GM23338 (cell line): ENCODE results near the gene NKAIN2. TPM values are rescaled to one million over a fixed set of nuclear protein-coding genes. Genes with fewer than 3 reads are reported as not detected.

Experiments
- ATAC-seq: fragments of 200-7000 bp; cut with Tn5 transposase; 3 replicates; pipeline ENCODE4 v1.9.1; 2020
- DNase-seq: peaks from one replicate; pipeline ENCODE4 v3.0.0-alpha.2; 2015; ENCODE audit warnings: low spot score
- H2AFZ ChIP-seq: fragments of 200-600 bp; sonication (generic); 2 replicates; pipeline ENCODE4 v1.8.0; 2016; ENCODE audit warnings: antibody characterized with exemption, mild to moderate bottlenecking, moderate library complexity
- H3F3A ChIP-seq: fragments of 200-600 bp; sonication (generic); replicated peaks from 2 replicates; pipeline ENCODE4 v1.8.0; 2017; ENCODE audit warnings: antibody characterized with exemption, mixed run types, low read depth
- H3K27ac ChIP-seq: fragments of 200-600 bp; sonication (generic); 2 replicates; pipeline ENCODE4 v1.6.1; 2016; ENCODE audit warnings: low read depth
- H3K27me3 ChIP-seq: fragments of 200-600 bp; sonication (generic); 2 replicates; pipeline ENCODE4 v1.8.0; 2016; ENCODE audit warnings: mild to moderate bottlenecking, mixed run types, moderate library complexity; ENCODE audit not compliant: insufficient read depth
- H3K36me3 ChIP-seq: fragments of 200-600 bp; sonication (generic); 2 replicates; pipeline ENCODE4 v1.8.0; 2016; ENCODE audit warnings: mild to moderate bottlenecking; ENCODE audit not compliant: insufficient read depth
- H3K4me1 ChIP-seq: fragments of 200-600 bp; sonication (generic); 2 replicates; pipeline ENCODE4 v1.8.0; 2016; ENCODE audit warnings: mild to moderate bottlenecking, moderate library complexity; ENCODE audit not compliant: insufficient read depth
- H3K4me2 ChIP-seq: fragments of 200-600 bp; sonication (generic); 2 replicates; pipeline ENCODE4 v1.7.1; 2017; ENCODE audit warnings: mixed run types
- H3K4me3 ChIP-seq: fragments of 200-600 bp; sonication (generic); 2 replicates; pipeline ENCODE4 v1.6.1; 2016; ENCODE audit warnings: mixed run types
- H3K79me2 ChIP-seq: fragments of 200-600 bp; sonication (generic); replicated peaks from 2 replicates; pipeline ENCODE4 v1.8.0; 2017; ENCODE audit warnings: mild to moderate bottlenecking; ENCODE audit not compliant: insufficient read depth
- H3K9me2 ChIP-seq: fragments of 200-600 bp; sonication (generic); 2 replicates; pipeline ENCODE4 v1.8.0; 2017; ENCODE audit not compliant: insufficient read depth
- H4K20me1 ChIP-seq: fragments of 200-600 bp; sonication (generic); replicated peaks from 2 replicates; pipeline ENCODE4 v1.8.0; 2017; ENCODE audit warnings: mild to moderate bottlenecking; ENCODE audit not compliant: insufficient read depth
- H3K27ac Mint-ChIP-seq: 2 replicates; pipeline ENCODE4 v1.8.0; 2020; ENCODE audit warnings: inconsistent platforms, mild to moderate bottlenecking, moderate library complexity, mixed read lengths
- H3K27me3 Mint-ChIP-seq: 3 replicates; pipeline ENCODE4 v1.8.0; 2022; ENCODE audit warnings: low read depth, mild to moderate bottlenecking, moderate library complexity, mixed read lengths, inconsistent platforms; ENCODE audit not compliant: insufficient read depth, poor library complexity
- H3K36me3 Mint-ChIP-seq: 3 replicates; pipeline ENCODE4 v1.8.0; 2021; ENCODE audit warnings: low read depth, mild to moderate bottlenecking, inconsistent platforms, moderate library complexity, mixed read lengths
- H3K4me1 Mint-ChIP-seq: 3 replicates; pipeline ENCODE4 v1.8.0; 2020; ENCODE audit warnings: mild to moderate bottlenecking, inconsistent platforms, mixed read lengths
- H3K4me3 Mint-ChIP-seq: 3 replicates; pipeline ENCODE4 v1.8.0; 2021; ENCODE audit warnings: moderate library complexity, mild to moderate bottlenecking, inconsistent platforms, mixed read lengths
- H3K9me3 Mint-ChIP-seq: 3 replicates; pipeline ENCODE4 v1.8.0; 2020; ENCODE audit warnings: moderate library complexity, mild to moderate bottlenecking, inconsistent platforms, mixed read lengths
- CREB1 ChIP-seq: fragments of 250-450 bp; sonication (Bioruptor Pico); IDR thresholded peaks from 2 replicates; pipeline ENCODE4 v1.5.0; 2020; ENCODE audit warnings: low read depth, mild to moderate bottlenecking, moderate library complexity
- EZH2 ChIP-seq: fragments of 200-600 bp; sonication (generic); IDR thresholded peaks from one replicate; pipeline ENCODE4 v1.8.0; 2017; ENCODE audit warnings: antibody characterized with exemption, mild to moderate bottlenecking, low read depth; ENCODE audit not compliant: unreplicated experiment
- EZH2phosphoT487 ChIP-seq: fragments of 200-600 bp; sonication (generic); IDR thresholded peaks from one replicate; pipeline ENCODE4 v1.8.1; 2018; ENCODE audit warnings: antibody characterized with exemption; ENCODE audit not compliant: unreplicated experiment
- JUNB ChIP-seq: IDR thresholded peaks from one replicate; pipeline ENCODE4 v1.6.1; 2016; ENCODE audit warnings: antibody characterized with exemption; ENCODE audit not compliant: unreplicated experiment
- NANOG ChIP-seq: IDR thresholded peaks from 2 replicates; pipeline ENCODE4 v1.6.1; 2016; ENCODE audit warnings: antibody characterized with exemption, borderline replicate concordance
- POLR2AphosphoS5 ChIP-seq: IDR thresholded peaks from 2 replicates; pipeline ENCODE4 v1.6.1; 2016; ENCODE audit warnings: antibody characterized with exemption, low read depth
- STAT1 ChIP-seq: IDR thresholded peaks from one replicate; pipeline ENCODE4 v1.6.1; 2016; ENCODE audit warnings: antibody characterized with exemption; ENCODE audit not compliant: unreplicated experiment
- ZNF114 ChIP-seq: fragments of 250-450 bp; sonication (Bioruptor Pico); IDR thresholded peaks from 2 replicates; pipeline ENCODE4 v1.5.0; 2020; ENCODE audit warnings: mild to moderate bottlenecking, moderate library complexity
- ZNF331 ChIP-seq: fragments of 250-450 bp; sonication (Bioruptor Pico); IDR thresholded peaks from 2 replicates; pipeline ENCODE4 v1.5.0; 2020; ENCODE audit warnings: low read depth, mild to moderate bottlenecking, moderate library complexity
- polyA plus RNA-seq: library from polyadenylated mRNA; unstranded; fragments of >200 nt; fragmentation: Nextera tagmentation; extraction: Ambion mirVana; gene quantifications from 2 replicates; pipeline ENCODE4 v1.2.1, GENCODE V29; 2016
- total RNA-seq: library from RNA; depleted of rRNA; stranded (reverse); fragments of >200 nt; shearing (Covaris generic); gene quantifications from 2 replicates; pipeline ENCODE4 v1.2.3, GENCODE V29; 2014
- TF ChIP-seq, protein P1 (sequence below): fragments of 250-450 bp; sonication (Bioruptor Pico); IDR thresholded peaks from 2 replicates; pipeline ENCODE4 v1.5.0; 2020; ENCODE audit warnings: mild to moderate bottlenecking, moderate library complexity
- TF ChIP-seq, protein P2 (sequence below): IDR thresholded peaks from one replicate; pipeline ENCODE4 v1.6.1; 2018; ENCODE audit warnings: antibody characterized with exemption; ENCODE audit not compliant: unreplicated experiment
- TF ChIP-seq, protein P3 (sequence below), 2 experiments: fragments of 200-600 bp in 1 of 2; sonication (generic) in 1 of 2; conservative IDR thresholded peaks; 2 replicates each; pipeline versions ENCODE4 v1.5.1 to v1.6.1; 2016 to 2017; ENCODE audit warnings: antibody characterized with exemption in 2 of 2, low read depth in 2 of 2, mild to moderate bottlenecking in 2 of 2, moderate library complexity in 1 of 2
- TF ChIP-seq, protein P4 (sequence below): IDR thresholded peaks from 2 replicates; pipeline ENCODE4 v1.6.1; 2016; ENCODE audit warnings: antibody characterized with exemption

NKAIN2 gene
- total and polyA plus RNA-seq, 2 experiments from 2014 or later = 0.39 to 1.1 TPM

DNA sequence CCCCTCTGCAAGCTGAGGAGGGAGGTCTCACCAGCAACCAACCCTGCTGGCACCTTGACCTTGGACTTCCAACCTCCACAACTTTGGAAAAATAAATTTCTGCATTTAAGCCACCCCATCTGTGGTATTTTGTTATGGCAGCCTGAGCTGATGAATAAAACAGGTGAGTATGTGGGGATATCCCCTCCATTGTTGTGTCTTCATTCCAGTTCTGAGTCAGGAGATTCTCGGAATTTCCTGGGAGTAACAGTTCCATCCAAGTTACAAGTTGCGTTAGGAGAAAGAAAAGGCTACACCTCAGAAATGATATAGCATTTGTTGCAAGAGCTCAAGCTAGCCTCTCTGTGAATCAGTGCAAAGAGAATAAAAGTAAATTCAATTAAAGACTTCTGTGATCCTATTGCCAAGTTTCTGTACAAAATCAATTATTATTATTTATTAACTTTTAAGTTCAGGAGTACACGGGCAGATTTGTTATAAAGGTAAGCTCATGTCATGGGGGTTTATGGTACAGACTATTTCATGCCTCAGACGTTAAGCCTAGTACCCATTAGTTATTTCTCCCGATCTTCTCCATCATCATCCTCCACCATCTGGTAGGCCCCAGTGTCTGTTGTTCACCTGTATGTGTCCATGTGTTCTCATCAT is 153.0 kb downstream of the NKAIN2 start:
- H3K27me3 Mint-ChIP-seq = peaks cover 2% of the 10 kb centered on the region
- Histone ChIP-seq H2AFZ (no peak overlapping the region), H3K36me3 (no peaks in the 10 kb centered on the region), H3K4me1 (no peaks in the 10 kb centered on the region), H3K79me2 (no peaks in the 10 kb centered on the region), H3K4me2 (no peak overlapping the region), H3K27me3 (no peaks in the 10 kb centered on the region), H3K4me3 (no peak overlapping the region), H3F3A (no peaks in the 10 kb centered on the region), H3K9me2 (no peaks in the 10 kb centered on the region), H3K27ac (no peak overlapping the region), H4K20me1 (no peaks in the 10 kb centered on the region)
- DNase-seq = no peak
- TF ChIP-seq EZH2phosphoT487 (no peak), ZNF114 (no peak), ZNF331 (CRISPR knock-in tag) (no peak), STAT1 (no peak), NANOG (no peak), CREB1 (CRISPR knock-in tag) (no peak), JUNB (no peak), POLR2AphosphoS5 (no peak), EZH2 (no peak)
- TF ChIP-seq, protein P1, sequence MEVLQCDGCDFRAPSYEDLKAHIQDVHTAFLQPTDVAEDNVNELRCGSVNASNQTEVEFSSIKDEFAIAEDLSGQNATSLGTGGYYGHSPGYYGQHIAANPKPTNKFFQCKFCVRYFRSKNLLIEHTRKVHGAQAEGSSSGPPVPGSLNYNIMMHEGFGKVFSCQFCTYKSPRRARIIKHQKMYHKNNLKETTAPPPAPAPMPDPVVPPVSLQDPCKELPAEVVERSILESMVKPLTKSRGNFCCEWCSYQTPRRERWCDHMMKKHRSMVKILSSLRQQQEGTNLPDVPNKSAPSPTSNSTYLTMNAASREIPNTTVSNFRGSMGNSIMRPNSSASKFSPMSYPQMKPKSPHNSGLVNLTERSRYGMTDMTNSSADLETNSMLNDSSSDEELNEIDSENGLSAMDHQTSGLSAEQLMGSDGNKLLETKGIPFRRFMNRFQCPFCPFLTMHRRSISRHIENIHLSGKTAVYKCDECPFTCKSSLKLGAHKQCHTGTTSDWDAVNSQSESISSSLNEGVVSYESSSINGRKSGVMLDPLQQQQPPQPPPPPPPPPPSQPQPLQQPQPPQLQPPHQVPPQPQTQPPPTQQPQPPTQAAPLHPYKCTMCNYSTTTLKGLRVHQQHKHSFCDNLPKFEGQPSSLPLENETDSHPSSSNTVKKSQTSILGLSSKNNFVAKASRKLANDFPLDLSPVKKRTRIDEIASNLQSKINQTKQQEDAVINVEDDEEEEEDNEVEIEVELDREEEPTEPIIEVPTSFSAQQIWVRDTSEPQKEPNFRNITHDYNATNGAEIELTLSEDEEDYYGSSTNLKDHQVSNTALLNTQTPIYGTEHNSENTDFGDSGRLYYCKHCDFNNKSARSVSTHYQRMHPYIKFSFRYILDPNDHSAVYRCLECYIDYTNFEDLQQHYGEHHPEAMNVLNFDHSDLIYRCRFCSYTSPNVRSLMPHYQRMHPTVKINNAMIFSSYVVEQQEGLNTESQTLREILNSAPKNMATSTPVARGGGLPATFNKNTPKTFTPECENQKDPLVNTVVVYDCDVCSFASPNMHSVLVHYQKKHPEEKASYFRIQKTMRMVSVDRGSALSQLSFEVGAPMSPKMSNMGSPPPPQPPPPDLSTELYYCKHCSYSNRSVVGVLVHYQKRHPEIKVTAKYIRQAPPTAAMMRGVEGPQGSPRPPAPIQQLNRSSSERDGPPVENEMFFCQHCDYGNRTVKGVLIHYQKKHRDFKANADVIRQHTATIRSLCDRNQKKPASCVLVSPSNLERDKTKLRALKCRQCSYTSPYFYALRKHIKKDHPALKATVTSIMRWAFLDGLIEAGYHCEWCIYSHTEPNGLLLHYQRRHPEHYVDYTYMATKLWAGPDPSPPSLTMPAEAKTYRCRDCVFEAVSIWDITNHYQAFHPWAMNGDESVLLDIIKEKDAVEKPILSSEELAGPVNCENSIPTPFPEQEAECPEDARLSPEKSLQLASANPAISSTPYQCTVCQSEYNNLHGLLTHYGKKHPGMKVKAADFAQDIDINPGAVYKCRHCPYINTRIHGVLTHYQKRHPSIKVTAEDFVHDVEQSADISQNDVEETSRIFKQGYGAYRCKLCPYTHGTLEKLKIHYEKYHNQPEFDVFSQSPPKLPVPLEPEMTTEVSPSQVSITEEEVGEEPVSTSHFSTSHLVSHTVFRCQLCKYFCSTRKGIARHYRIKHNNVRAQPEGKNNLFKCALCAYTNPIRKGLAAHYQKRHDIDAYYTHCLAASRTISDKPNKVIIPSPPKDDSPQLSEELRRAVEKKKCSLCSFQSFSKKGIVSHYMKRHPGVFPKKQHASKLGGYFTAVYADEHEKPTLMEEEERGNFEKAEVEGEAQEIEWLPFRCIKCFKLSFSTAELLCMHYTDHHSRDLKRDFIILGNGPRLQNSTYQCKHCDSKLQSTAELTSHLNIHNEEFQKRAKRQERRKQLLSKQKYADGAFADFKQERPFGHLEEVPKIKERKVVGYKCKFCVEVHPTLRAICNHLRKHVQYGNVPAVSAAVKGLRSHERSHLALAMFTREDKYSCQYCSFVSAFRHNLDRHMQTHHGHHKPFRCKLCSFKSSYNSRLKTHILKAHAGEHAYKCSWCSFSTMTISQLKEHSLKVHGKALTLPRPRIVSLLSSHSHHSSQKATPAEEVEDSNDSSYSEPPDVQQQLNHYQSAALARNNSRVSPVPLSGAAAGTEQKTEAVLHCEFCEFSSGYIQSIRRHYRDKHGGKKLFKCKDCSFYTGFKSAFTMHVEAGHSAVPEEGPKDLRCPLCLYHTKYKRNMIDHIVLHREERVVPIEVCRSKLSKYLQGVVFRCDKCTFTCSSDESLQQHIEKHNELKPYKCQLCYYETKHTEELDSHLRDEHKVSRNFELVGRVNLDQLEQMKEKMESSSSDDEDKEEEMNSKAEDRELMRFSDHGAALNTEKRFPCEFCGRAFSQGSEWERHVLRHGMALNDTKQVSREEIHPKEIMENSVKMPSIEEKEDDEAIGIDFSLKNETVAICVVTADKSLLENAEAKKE = no peak
- TF ChIP-seq, protein P2, sequence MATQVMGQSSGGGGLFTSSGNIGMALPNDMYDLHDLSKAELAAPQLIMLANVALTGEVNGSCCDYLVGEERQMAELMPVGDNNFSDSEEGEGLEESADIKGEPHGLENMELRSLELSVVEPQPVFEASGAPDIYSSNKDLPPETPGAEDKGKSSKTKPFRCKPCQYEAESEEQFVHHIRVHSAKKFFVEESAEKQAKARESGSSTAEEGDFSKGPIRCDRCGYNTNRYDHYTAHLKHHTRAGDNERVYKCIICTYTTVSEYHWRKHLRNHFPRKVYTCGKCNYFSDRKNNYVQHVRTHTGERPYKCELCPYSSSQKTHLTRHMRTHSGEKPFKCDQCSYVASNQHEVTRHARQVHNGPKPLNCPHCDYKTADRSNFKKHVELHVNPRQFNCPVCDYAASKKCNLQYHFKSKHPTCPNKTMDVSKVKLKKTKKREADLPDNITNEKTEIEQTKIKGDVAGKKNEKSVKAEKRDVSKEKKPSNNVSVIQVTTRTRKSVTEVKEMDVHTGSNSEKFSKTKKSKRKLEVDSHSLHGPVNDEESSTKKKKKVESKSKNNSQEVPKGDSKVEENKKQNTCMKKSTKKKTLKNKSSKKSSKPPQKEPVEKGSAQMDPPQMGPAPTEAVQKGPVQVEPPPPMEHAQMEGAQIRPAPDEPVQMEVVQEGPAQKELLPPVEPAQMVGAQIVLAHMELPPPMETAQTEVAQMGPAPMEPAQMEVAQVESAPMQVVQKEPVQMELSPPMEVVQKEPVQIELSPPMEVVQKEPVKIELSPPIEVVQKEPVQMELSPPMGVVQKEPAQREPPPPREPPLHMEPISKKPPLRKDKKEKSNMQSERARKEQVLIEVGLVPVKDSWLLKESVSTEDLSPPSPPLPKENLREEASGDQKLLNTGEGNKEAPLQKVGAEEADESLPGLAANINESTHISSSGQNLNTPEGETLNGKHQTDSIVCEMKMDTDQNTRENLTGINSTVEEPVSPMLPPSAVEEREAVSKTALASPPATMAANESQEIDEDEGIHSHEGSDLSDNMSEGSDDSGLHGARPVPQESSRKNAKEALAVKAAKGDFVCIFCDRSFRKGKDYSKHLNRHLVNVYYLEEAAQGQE = no peak
- TF ChIP-seq, protein P3, sequence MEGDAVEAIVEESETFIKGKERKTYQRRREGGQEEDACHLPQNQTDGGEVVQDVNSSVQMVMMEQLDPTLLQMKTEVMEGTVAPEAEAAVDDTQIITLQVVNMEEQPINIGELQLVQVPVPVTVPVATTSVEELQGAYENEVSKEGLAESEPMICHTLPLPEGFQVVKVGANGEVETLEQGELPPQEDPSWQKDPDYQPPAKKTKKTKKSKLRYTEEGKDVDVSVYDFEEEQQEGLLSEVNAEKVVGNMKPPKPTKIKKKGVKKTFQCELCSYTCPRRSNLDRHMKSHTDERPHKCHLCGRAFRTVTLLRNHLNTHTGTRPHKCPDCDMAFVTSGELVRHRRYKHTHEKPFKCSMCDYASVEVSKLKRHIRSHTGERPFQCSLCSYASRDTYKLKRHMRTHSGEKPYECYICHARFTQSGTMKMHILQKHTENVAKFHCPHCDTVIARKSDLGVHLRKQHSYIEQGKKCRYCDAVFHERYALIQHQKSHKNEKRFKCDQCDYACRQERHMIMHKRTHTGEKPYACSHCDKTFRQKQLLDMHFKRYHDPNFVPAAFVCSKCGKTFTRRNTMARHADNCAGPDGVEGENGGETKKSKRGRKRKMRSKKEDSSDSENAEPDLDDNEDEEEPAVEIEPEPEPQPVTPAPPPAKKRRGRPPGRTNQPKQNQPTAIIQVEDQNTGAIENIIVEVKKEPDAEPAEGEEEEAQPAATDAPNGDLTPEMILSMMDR (conservative IDR thresholded peaks at IDR 0.05; ENCODE audit: low read depth in 2 of 2) = no peak
- TF ChIP-seq, protein P4, sequence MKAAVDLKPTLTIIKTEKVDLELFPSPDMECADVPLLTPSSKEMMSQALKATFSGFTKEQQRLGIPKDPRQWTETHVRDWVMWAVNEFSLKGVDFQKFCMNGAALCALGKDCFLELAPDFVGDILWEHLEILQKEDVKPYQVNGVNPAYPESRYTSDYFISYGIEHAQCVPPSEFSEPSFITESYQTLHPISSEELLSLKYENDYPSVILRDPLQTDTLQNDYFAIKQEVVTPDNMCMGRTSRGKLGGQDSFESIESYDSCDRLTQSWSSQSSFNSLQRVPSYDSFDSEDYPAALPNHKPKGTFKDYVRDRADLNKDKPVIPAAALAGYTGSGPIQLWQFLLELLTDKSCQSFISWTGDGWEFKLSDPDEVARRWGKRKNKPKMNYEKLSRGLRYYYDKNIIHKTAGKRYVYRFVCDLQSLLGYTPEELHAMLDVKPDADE = no peak
- H3K4me3 Mint-ChIP-seq = no peak overlapping the region
- no peaks in the 10 kb centered on the region for H3K4me1 Mint-ChIP-seq
- H3K9me3 Mint-ChIP-seq = no peaks in the 10 kb centered on the region
- no peak for ATAC-seq
- no peak overlapping the region for H3K27ac Mint-ChIP-seq
- no peaks in the 10 kb centered on the region for H3K36me3 Mint-ChIP-seq
